Activated naive CD4-positive, alpha-beta T cell treated with anti-CD3 and anti-CD28 coated beads for 36 hours (primary cell): ENCODE results near the gene NDUFB10. TPM values are rescaled to one million over a fixed set of nuclear protein-coding genes. Genes with fewer than 3 reads are reported as not detected.

Experiments
- CTCF ChIA-PET: fragments of 350-600 bp; sonication (Branson Sonifier 250); formaldehyde crosslinking; loops from one replicate; lab custom pipeline; 2021; ENCODE audit warnings: antibody characterized with exemption; lab: Charles Lee
- DNase-seq: peaks from one replicate; pipeline ENCODE4 v3.0.0-alpha.2; 2020
- H3K27ac Mint-ChIP-seq: one replicate; pipeline ENCODE4 v1.8.0; 2021; ENCODE audit warnings: mild to moderate bottlenecking, mixed read lengths
- H3K27me3 Mint-ChIP-seq: one replicate; pipeline ENCODE4 v1.8.0; 2021; ENCODE audit warnings: low read depth, mixed read lengths
- H3K36me3 Mint-ChIP-seq: one replicate; pipeline ENCODE4 v1.8.0; 2021; ENCODE audit warnings: low read depth, mixed read lengths
- H3K4me1 Mint-ChIP-seq: one replicate; pipeline ENCODE4 v1.8.0; 2021; ENCODE audit warnings: low read depth, mixed read lengths
- H3K4me3 Mint-ChIP-seq: one replicate; pipeline ENCODE4 v1.8.0; 2021; ENCODE audit warnings: mild to moderate bottlenecking, moderate library complexity, mixed read lengths
- H3K9me3 Mint-ChIP-seq: one replicate; pipeline ENCODE4 v1.8.0; 2021; ENCODE audit warnings: mixed read lengths
- intact Hi-C: fragments of 100-400 bp; cut with micrococcal nuclease; formaldehyde crosslinking; loops from one replicate; pipeline ENCODE4 v1.15.1; 2023
- total RNA-seq, 2 experiments: library from RNA; stranded (reverse); gene quantifications; one replicate each; pipeline ENCODE4 v1.2.3, GENCODE V29; 2021

The NDUFB10 gene
- total RNA-seq = 100 to 1,000 TPM; 111 TPM

GRCh38 chr16:1959269-1960039, at the start of gene NDUFB10:
Gene NDUFB10 (plus strand): TSS chr16:1959538. CDS start chr16:1959625, 87 bp downstream.
- Mint-ChIP-seq H3K27me3 (no peaks in the 10 kb centered on the region), H3K27ac (peak within 1 kb of the TSS; percentile 87), H3K9me3 (no peaks in the 10 kb centered on the region), H3K4me3 (peak within 1 kb of the TSS; percentile 96), H3K4me1 (peaks cover 36% of the 10 kb centered on the region), H3K36me3 (peaks cover 34% of the 10 kb centered on the region)
- CTCF ChIA-PET = no interaction called here
- intact Hi-C loops = loop anchor here (1.0 kb wide), 2 partner anchors 12 to 16 kb away; partner anchors contain the start of gene MSRB1
- DNase-seq = peak; percentile 91

DNA sequence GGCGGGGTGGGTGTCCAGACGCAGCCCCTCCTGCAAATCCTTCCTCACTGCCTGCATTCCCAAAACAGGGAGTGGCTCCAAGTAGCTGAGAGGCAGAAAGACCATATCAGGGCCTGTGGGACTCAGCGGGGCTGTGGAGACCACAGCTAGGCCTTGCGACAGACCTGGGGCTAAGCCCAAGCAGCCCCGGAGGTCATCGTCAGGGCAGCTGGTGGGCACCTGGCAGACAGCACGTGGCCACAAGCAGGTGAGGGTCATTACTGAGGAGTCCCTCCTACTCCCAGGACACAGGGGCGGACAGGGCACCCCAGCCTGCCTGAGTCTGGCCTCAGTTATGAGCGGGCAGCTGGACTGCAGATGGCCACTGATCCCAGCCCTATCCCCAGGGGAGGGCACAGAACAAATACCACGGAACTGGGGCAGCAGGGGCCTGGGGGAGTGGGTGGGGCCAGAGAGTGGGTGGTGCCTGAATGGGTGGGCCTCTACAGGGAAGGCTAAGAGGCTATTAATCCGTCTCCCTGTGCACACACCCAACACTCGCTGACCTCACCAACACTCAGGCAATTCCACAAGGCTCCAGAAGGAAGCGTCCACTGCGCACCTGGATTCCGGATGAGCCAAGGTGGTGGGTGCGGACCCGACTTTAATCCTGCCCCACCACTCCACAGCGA, 49.6 kb upstream of the NDUFB10 start:
- intact Hi-C loops = no loop called here
- no peak for DNase-seq
- H3K27ac Mint-ChIP-seq = no peak overlapping the region
- no peaks in the 10 kb centered on the region for H3K36me3 Mint-ChIP-seq
- peaks cover 12% of the 10 kb centered on the region for H3K27me3 Mint-ChIP-seq
- CTCF ChIA-PET = no interaction called here
- H3K9me3 Mint-ChIP-seq = no peaks in the 10 kb centered on the region
- no peaks in the 10 kb centered on the region for H3K4me1 Mint-ChIP-seq
- H3K4me3 Mint-ChIP-seq = no peak overlapping the region

DNA sequence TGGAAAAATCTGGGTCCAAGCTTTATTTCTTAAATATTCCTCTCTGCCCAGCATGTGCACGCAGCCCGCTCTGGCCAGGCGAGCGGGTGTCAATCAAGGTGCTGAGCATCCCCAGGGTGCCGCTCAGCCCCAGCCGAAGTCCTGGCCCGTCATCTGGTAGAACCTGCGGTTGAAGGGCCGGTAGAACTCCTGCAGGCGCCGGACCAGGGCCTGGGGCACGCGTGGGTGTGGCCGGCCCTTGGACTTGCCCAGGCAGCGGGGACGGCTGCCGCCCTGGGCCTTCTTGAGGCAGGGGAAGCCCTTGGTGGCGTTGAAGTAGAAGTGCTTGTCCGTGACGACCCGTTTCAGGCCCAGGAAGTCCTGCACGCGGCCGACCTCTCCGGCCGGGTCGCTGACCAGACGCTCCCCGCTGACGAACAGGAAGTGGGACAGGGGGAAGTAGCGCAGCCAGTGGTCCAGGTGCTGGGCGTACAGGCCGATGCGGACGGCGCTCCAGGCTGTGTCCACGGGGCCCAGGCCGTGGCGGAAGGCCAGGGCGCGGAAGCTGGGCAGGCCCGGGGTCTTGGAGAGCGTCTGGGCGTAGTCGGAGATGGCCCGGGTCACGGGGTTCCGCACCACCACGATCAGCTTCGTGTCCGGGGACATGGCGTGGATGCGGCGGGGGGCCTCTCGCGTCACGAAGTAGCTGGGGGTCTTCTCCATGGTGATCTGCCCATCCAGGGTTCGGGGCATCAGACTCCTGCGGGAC, 47.7 kb upstream of the NDUFB10 start:
- no peak for DNase-seq
- no peaks in the 10 kb centered on the region for H3K9me3 Mint-ChIP-seq
- H3K27ac Mint-ChIP-seq = no peak overlapping the region
- no peaks in the 10 kb centered on the region for H3K4me1 Mint-ChIP-seq
- CTCF ChIA-PET = no interaction called here
- no peaks in the 10 kb centered on the region for H3K36me3 Mint-ChIP-seq
- H3K27me3 Mint-ChIP-seq = peaks cover 26% of the 10 kb centered on the region
- intact Hi-C loops = no loop called here
- no peak overlapping the region for H3K4me3 Mint-ChIP-seq

DNA sequence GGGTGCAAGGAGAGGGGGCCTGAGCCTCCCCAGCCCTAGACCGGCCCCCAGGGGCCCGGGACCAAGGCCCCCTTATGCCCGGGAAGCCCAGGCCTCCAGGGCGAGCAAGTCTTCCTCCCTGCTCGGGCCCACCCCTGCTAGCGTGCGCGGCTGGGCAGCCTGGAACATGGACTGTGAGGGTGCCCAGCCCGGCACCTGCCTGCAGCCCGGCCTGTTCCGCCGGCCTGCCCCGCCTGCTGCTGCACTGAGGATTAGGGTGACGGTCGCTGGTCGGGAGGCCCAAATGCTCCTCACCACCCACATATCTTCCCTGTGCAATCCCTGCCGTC, 47.2 kb upstream of the NDUFB10 start:
- no peak overlapping the region for H3K4me3 Mint-ChIP-seq
- no peak overlapping the region for H3K27ac Mint-ChIP-seq
- CTCF ChIA-PET = no interaction called here
- no peaks in the 10 kb centered on the region for H3K9me3 Mint-ChIP-seq
- intact Hi-C loops = no loop called here
- peaks cover 31% of the 10 kb centered on the region for H3K27me3 Mint-ChIP-seq
- no peaks in the 10 kb centered on the region for H3K36me3 Mint-ChIP-seq
- no peak for DNase-seq
- H3K4me1 Mint-ChIP-seq = peaks cover 2% of the 10 kb centered on the region

- peaks cover 32% of the 10 kb centered on the region for H3K27me3 Mint-ChIP-seq
- peaks cover 2% of the 10 kb centered on the region for H3K4me1 Mint-ChIP-seq
- DNase-seq = no peak
- H3K9me3 Mint-ChIP-seq = no peaks in the 10 kb centered on the region
- H3K27ac Mint-ChIP-seq = no peak overlapping the region
- no peaks in the 10 kb centered on the region for H3K36me3 Mint-ChIP-seq
- CTCF ChIA-PET = no interaction called here
- intact Hi-C loops = no loop called here
- H3K4me3 Mint-ChIP-seq = no peak overlapping the region
Measured at GRCh38 chr16:1913327-1914083, 45.8 kb upstream of the NDUFB10 start.

GRCh38 chr16:1914084-1914608, 45.2 kb upstream of the NDUFB10 start:
- CTCF ChIA-PET = interaction anchor here (1.3 kb wide), 1 partner anchor 50 kb away, joined by 3 read pairs; no protein-coding TSS in a partner anchor
- H3K9me3 Mint-ChIP-seq = no peaks in the 10 kb centered on the region
- peaks cover 2% of the 10 kb centered on the region for H3K4me1 Mint-ChIP-seq
- no peak overlapping the region for H3K4me3 Mint-ChIP-seq
- no peak overlapping the region for H3K27ac Mint-ChIP-seq
- DNase-seq = no peak
- intact Hi-C loops = no loop called here
- H3K27me3 Mint-ChIP-seq = peaks cover 33% of the 10 kb centered on the region
- no peaks in the 10 kb centered on the region for H3K36me3 Mint-ChIP-seq

GRCh38 chr16:1914988-1915387, 44.4 kb upstream of the NDUFB10 start:
- CTCF ChIA-PET = interaction anchor here (1.3 kb wide), 1 partner anchor 51 kb away, joined by 3 read pairs; no protein-coding TSS in a partner anchor
- H3K27ac Mint-ChIP-seq = no peak overlapping the region
- peaks cover 2% of the 10 kb centered on the region for H3K4me1 Mint-ChIP-seq
- H3K27me3 Mint-ChIP-seq = peaks cover 36% of the 10 kb centered on the region
- no peaks in the 10 kb centered on the region for H3K36me3 Mint-ChIP-seq
- H3K4me3 Mint-ChIP-seq = no peak overlapping the region
- intact Hi-C loops = no loop called here
- H3K9me3 Mint-ChIP-seq = no peaks in the 10 kb centered on the region
- no peak for DNase-seq

GRCh38 chr16:1915732-1916639, 43.4 kb upstream of the NDUFB10 start:
- Mint-ChIP-seq H3K9me3 (no peaks in the 10 kb centered on the region), H3K27ac (no peak overlapping the region), H3K4me3 (no peak overlapping the region), H3K4me1 (peaks cover 2% of the 10 kb centered on the region), H3K27me3 (peaks cover 45% of the 10 kb centered on the region), H3K36me3 (no peaks in the 10 kb centered on the region)
- no peak for DNase-seq
- intact Hi-C loops = no loop called here
- CTCF ChIA-PET = interaction anchor here (0.8 to 1.3 kb wide), 2 partner anchors 13 to 52 kb away, joined by 3 read pairs; no protein-coding TSS in a partner anchor

GRCh38 chr16:1916640-1916990, 42.7 kb upstream of the NDUFB10 start:
- H3K4me1 Mint-ChIP-seq = peaks cover 2% of the 10 kb centered on the region
- DNase-seq = no peak
- intact Hi-C loops = no loop called here
- H3K27me3 Mint-ChIP-seq = peaks cover 51% of the 10 kb centered on the region
- H3K4me3 Mint-ChIP-seq = no peak overlapping the region
- H3K27ac Mint-ChIP-seq = no peak overlapping the region
- no peaks in the 10 kb centered on the region for H3K9me3 Mint-ChIP-seq
- no peaks in the 10 kb centered on the region for H3K36me3 Mint-ChIP-seq
- CTCF ChIA-PET = interaction anchor here (0.8 kb wide), 1 partner anchor 13 kb away, joined by 3 read pairs; no protein-coding TSS in a partner anchor

GRCh38 chr16:1917056-1917664, 42.2 kb upstream of the NDUFB10 start:
- intact Hi-C loops = no loop called here
- CTCF ChIA-PET = no interaction called here
- Mint-ChIP-seq H3K4me3 (no peak overlapping the region), H3K36me3 (no peaks in the 10 kb centered on the region), H3K27me3 (peaks cover 55% of the 10 kb centered on the region), H3K9me3 (no peaks in the 10 kb centered on the region), H3K4me1 (peaks cover 2% of the 10 kb centered on the region), H3K27ac (no peak overlapping the region)
- DNase-seq = no peak
